ENCODE results near the gene NDFIP1. TPM values are rescaled to one million over a fixed set of nuclear protein-coding genes. Genes with fewer than 3 reads are reported as not detected.

Gene NDFIP1
- total RNA-seq, 1 donor from 2014 or later, result 56.1 TPM

- H3K36me3 Mint-ChIP-seq (ENCODE audit: unreplicated experiment), result no peaks in the 10 kb centered on the region
- no peaks in the 10 kb centered on the region for H3K4me1 Mint-ChIP-seq (ENCODE audit: low read depth, unreplicated experiment)
- H3K9me3 Mint-ChIP-seq (ENCODE audit: unreplicated experiment), result no peaks in the 10 kb centered on the region
- DNase-seq, result no peak
- no peak overlapping the region for H3K27ac Mint-ChIP-seq (ENCODE audit: unreplicated experiment)
- TF ChIP-seq CTCF (IDR thresholded peaks at IDR 0.05; ENCODE audit: partially characterized antibody, unreplicated experiment), result no peak
- peaks cover 2% of the 10 kb centered on the region for H3K27me3 Mint-ChIP-seq (ENCODE audit: unreplicated experiment)
- no peak overlapping the region for H3K4me3 Mint-ChIP-seq (ENCODE audit: unreplicated experiment)
Observed at GRCh38 chr5:142189813-142190212, 81.2 kb downstream of the NDFIP1 start.

- Mint-ChIP-seq H3K9me3 (ENCODE audit: unreplicated experiment) (no peaks in the 10 kb centered on the region), H3K27ac (ENCODE audit: unreplicated experiment) (no peak overlapping the region), H3K4me1 (ENCODE audit: low read depth, unreplicated experiment) (no peaks in the 10 kb centered on the region), H3K36me3 (ENCODE audit: unreplicated experiment) (no peaks in the 10 kb centered on the region), H3K27me3 (ENCODE audit: unreplicated experiment) (peaks cover 4% of the 10 kb centered on the region), H3K4me3 (ENCODE audit: unreplicated experiment) (no peak overlapping the region)
- no peak for DNase-seq
- TF ChIP-seq CTCF (IDR thresholded peaks at IDR 0.05; ENCODE audit: partially characterized antibody, unreplicated experiment), result no peak
Observed at GRCh38 chr5:142191776-142192175, 83.2 kb downstream of the NDFIP1 start.

- Mint-ChIP-seq H3K4me1 (ENCODE audit: low read depth, unreplicated experiment) (no peaks in the 10 kb centered on the region), H3K9me3 (ENCODE audit: unreplicated experiment) (peaks cover 3% of the 10 kb centered on the region), H3K27me3 (ENCODE audit: unreplicated experiment) (peaks cover 4% of the 10 kb centered on the region)
Observed at GRCh38 chr5:142192286-142193113, 83.9 kb downstream of the NDFIP1 start.

GRCh38 chr5:142193114-142193428, 84.5 kb downstream of the NDFIP1 start:
- H3K4me1 Mint-ChIP-seq (ENCODE audit: low read depth, unreplicated experiment), result no peaks in the 10 kb centered on the region
- H3K9me3 Mint-ChIP-seq (ENCODE audit: unreplicated experiment), result peaks cover 3% of the 10 kb centered on the region
- no peak overlapping the region for H3K4me3 Mint-ChIP-seq (ENCODE audit: unreplicated experiment)
- peaks cover 4% of the 10 kb centered on the region for H3K27me3 Mint-ChIP-seq (ENCODE audit: unreplicated experiment)
- no peaks in the 10 kb centered on the region for H3K36me3 Mint-ChIP-seq (ENCODE audit: unreplicated experiment)
- TF ChIP-seq CTCF (IDR thresholded peaks at IDR 0.05; ENCODE audit: partially characterized antibody, unreplicated experiment), result no peak
- no peak for DNase-seq
- no peak overlapping the region for H3K27ac Mint-ChIP-seq (ENCODE audit: unreplicated experiment)

More at GRCh38 chr5:142192286-142193113, 83.9 kb downstream of the NDFIP1 start:
- Mint-ChIP-seq H3K36me3 (ENCODE audit: unreplicated experiment) (no peaks in the 10 kb centered on the region), H3K4me3 (ENCODE audit: unreplicated experiment) (no peak overlapping the region), H3K27ac (ENCODE audit: unreplicated experiment) (no peak overlapping the region)
- DNase-seq, result no peak
- no peak for TF ChIP-seq CTCF (IDR thresholded peaks at IDR 0.05; ENCODE audit: partially characterized antibody, unreplicated experiment)

- peaks cover 3% of the 10 kb centered on the region for H3K9me3 Mint-ChIP-seq (ENCODE audit: unreplicated experiment)
- no peak overlapping the region for H3K27ac Mint-ChIP-seq (ENCODE audit: unreplicated experiment)
- H3K27me3 Mint-ChIP-seq (ENCODE audit: unreplicated experiment), result peaks cover 5% of the 10 kb centered on the region
- H3K36me3 Mint-ChIP-seq (ENCODE audit: unreplicated experiment), result no peaks in the 10 kb centered on the region
- no peak for TF ChIP-seq CTCF (IDR thresholded peaks at IDR 0.05; ENCODE audit: partially characterized antibody, unreplicated experiment)
- no peak overlapping the region for H3K4me3 Mint-ChIP-seq (ENCODE audit: unreplicated experiment)
- DNase-seq, result no peak
- peaks cover 3% of the 10 kb centered on the region for H3K4me1 Mint-ChIP-seq (ENCODE audit: low read depth, unreplicated experiment)
Observed at GRCh38 chr5:142197098-142197497, 88.5 kb downstream of the NDFIP1 start.

Measured in glutamatergic neuron (in vitro differentiated cells).